B cell (primary cell): ENCODE results near the gene RAB15. TPM values are rescaled to one million over a fixed set of nuclear protein-coding genes. Genes with fewer than 3 reads are reported as not detected.

Experiments
- ATAC-seq: fragments of 200-7000 bp; cut with Tn5 transposase; one replicate; pipeline ENCODE4 v1.10.0; 2021; ENCODE audit warnings: low read depth, mild to moderate bottlenecking, moderate number of reproducible peaks, moderate library complexity
- CTCF ChIA-PET: fragments of 350-600 bp; sonication (Branson Sonifier 250); formaldehyde crosslinking; loops from one replicate; lab custom pipeline; 2021; ENCODE audit warnings: antibody characterized with exemption, inconsistent platforms; lab: Charles Lee
- POLR2A ChIA-PET: fragments of 350-600 bp; sonication (Branson Sonifier 250); formaldehyde crosslinking; loops from one replicate; lab custom pipeline; 2021; ENCODE audit warnings: antibody characterized with exemption; lab: Charles Lee
- DNase-seq: peaks from one replicate; pipeline ENCODE4 v3.0.0; 2013
- H2AFZ ChIP-seq: 2 replicates; pipeline ENCODE4 v1.6.1; 2012; ENCODE audit warnings: mild to moderate bottlenecking, low read depth, low read length; ENCODE audit not compliant: insufficient read depth, poor library complexity, severe bottlenecking
- H3K27ac ChIP-seq, 2 donors: 1 replicate in 1 of 2; 2 replicates in 1 of 2; pipeline ENCODE4 v1.5.1; 2012 to 2013; ENCODE audit warnings: low read length in 2 of 2, mild to moderate bottlenecking in 2 of 2, moderate library complexity in 1 of 2
- H3K27me3 ChIP-seq, 4 experiments: fragments of 200-600 bp in 1 of 4; sonication (generic) in 1 of 4; replicated peaks in 1 of 4; 1 replicate in 2 of 4; 2 replicates in 2 of 4; pipeline versions ENCODE4 v1.6.1 to v1.7.0; 2013 to 2016; ENCODE audit warnings: low read length in 3 of 4, mild to moderate bottlenecking in 2 of 4, mixed read lengths in 1 of 4, moderate library complexity in 1 of 4; ENCODE audit not compliant: insufficient read depth in 4 of 4, control insufficient read depth in 3 of 4; ENCODE audit errors: control extremely low read depth in 1 of 4
- H3K36me3 ChIP-seq, 2 experiments: replicated peaks in 1 of 2; 1 replicate in 1 of 2; 2 replicates in 1 of 2; pipeline versions ENCODE4 v1.6.1 to v1.7.1; 2013; ENCODE audit warnings: low read length in 1 of 2; ENCODE audit not compliant: insufficient read depth in 2 of 2, control insufficient read depth in 1 of 2; ENCODE audit errors: control extremely low read depth in 1 of 2, extremely low read depth in 1 of 2
- H3K4me1 ChIP-seq, 2 donors: fragments of 200-600 bp in 1 of 2; sonication (generic) in 1 of 2; 1 replicate in 1 of 2; 2 replicates in 1 of 2; pipeline versions ENCODE4 v1.5.1 to v1.6.1; 2013 to 2017; ENCODE audit warnings: low read length in 2 of 2; ENCODE audit not compliant: control insufficient read depth in 2 of 2, insufficient read depth in 2 of 2
- H3K4me2 ChIP-seq: replicated peaks from 2 replicates; pipeline ENCODE3; 2012; ENCODE audit warnings: mild to moderate bottlenecking, low read depth, low read length; ENCODE audit not compliant: poor library complexity, severe bottlenecking
- H3K4me3 ChIP-seq, 5 experiments: fragments of 200-600 bp in 1 of 5; sonication (generic) in 1 of 5; 1 replicate in 3 of 5; 2 replicates in 2 of 5; pipeline versions ENCODE4 v1.5.1 to v1.7.0; 2011 to 2016; ENCODE audit warnings: low read length in 4 of 5, mild to moderate bottlenecking in 4 of 5, low read depth in 2 of 5, control low read depth in 1 of 5, moderate library complexity in 1 of 5; ENCODE audit not compliant: insufficient read depth in 1 of 5; ENCODE audit errors: control extremely low read depth in 1 of 5, extremely low read depth in 1 of 5
- H3K79me2 ChIP-seq: fragments of 200-600 bp; sonication (generic); one replicate; pipeline ENCODE4 v1.6.0; 2016; ENCODE audit warnings: low read length; ENCODE audit not compliant: control insufficient read depth, insufficient read depth
- H3K9ac ChIP-seq: fragments of 200-600 bp; sonication (generic); 2 replicates; pipeline ENCODE4 v1.6.1; 2017; ENCODE audit warnings: mild to moderate bottlenecking, low read length, moderate library complexity
- H3K9me3 ChIP-seq, 3 donors: one replicate each; pipeline versions ENCODE4 v1.6.1 to v1.7.1; 2013; ENCODE audit warnings: low read length in 2 of 3; ENCODE audit not compliant: control insufficient read depth in 2 of 3, insufficient read depth in 1 of 3; ENCODE audit errors: control extremely low read depth in 1 of 3
- H4K20me1 ChIP-seq: 2 replicates; pipeline ENCODE4 v1.6.0; 2012; ENCODE audit warnings: mild to moderate bottlenecking, low read length; ENCODE audit not compliant: insufficient read depth, control insufficient read depth, poor library complexity, severe bottlenecking
- H3K27ac Mint-ChIP-seq: one replicate; pipeline ENCODE4 v1.8.0; 2021; ENCODE audit warnings: mixed read lengths
- H3K27me3 Mint-ChIP-seq: one replicate; pipeline ENCODE4 v1.8.0; 2021; ENCODE audit warnings: mixed read lengths
- H3K4me1 Mint-ChIP-seq: one replicate; pipeline ENCODE4 v1.8.0; 2021; ENCODE audit warnings: mixed read lengths
- H3K4me3 Mint-ChIP-seq: one replicate; pipeline ENCODE4 v1.8.0; 2021; ENCODE audit warnings: mixed read lengths
- H3K9me3 Mint-ChIP-seq: one replicate; pipeline ENCODE4 v1.8.0; 2022; ENCODE audit warnings: mixed read lengths; ENCODE audit not compliant: insufficient read depth
- EZH2 ChIP-seq: IDR thresholded peaks from 2 replicates; pipeline ENCODE4 v1.6.1; 2012; ENCODE audit warnings: borderline replicate concordance, low read depth, mild to moderate bottlenecking, moderate library complexity, low read length; ENCODE audit not compliant: insufficient read depth, poor library complexity, severe bottlenecking
- WGBS: methylation state at CpG from one replicate; pipeline ENCODE4 v1.1.5; 2013; ENCODE audit warnings: missing lambda C conversion rate; ENCODE audit not compliant: insufficient coverage; 5-methylcytosine and 5-hydroxymethylcytosine counted together
- intact Hi-C: fragments of 100-400 bp; cut with micrococcal nuclease; formaldehyde crosslinking; loops from one replicate; pipeline ENCODE4 v1.10.0; 2022
- polyA plus RNA-seq: library from polyadenylated mRNA; depleted of rRNA; stranded (reverse); fragments of >200 nt; gene quantifications from 2 replicates; pipeline ENCODE4 v1.2.3, GENCODE V29; 2012
- small RNA-seq: library from RNA; depleted of rRNA; stranded (forward); fragments of <200 nt; gene quantifications from one replicate; pipeline ENCODE3, GENCODE V24; 2012; ENCODE audit warnings: low replicate concordance, low read depth; ENCODE audit not compliant: insufficient read length
- total RNA-seq, 2 donors: library from RNA; stranded (reverse); fragments of 120-200 nt in 1 of 2; gene quantifications; 1 replicate in 1 of 2; 2 replicates in 1 of 2; pipeline versions ENCODE4 v1.2.3 to v1.2.4, GENCODE V29; 2013 to 2022
- TF ChIP-seq, protein P1 (sequence below): fragments of 200-600 bp; IDR thresholded peaks from one replicate; pipeline ENCODE4 v1.8.0; 2022; ENCODE audit warnings: antibody characterized with exemption, mild to moderate bottlenecking

The RAB15 gene
- total and polyA plus RNA-seq, 2 donors (not counting 1 experiment from before 2014, with no cell fraction given) = 0.17 to 0.19 TPM

- no peak overlapping the region for H3K4me3 Mint-ChIP-seq
- Histone ChIP-seq H3K4me1 (no peaks in the 10 kb centered on the region), H3K36me3 (no peaks in the 10 kb centered on the region), H3K9me3 (no peaks in the 10 kb centered on the region), H3K4me2 (no peak overlapping the region), H3K27ac (no peak overlapping the region), H4K20me1 (no peaks in the 10 kb centered on the region), H3K9ac (no peak overlapping the region), H3K4me3 (no peak overlapping the region), H3K79me2 (no peaks in the 10 kb centered on the region), H3K27me3 (peaks cover 0 to 9% (median 2%) of the 10 kb centered on the region in 4 experiments), H2AFZ (no peak overlapping the region)
- peaks cover 54% of the 10 kb centered on the region for H3K27me3 Mint-ChIP-seq
- WGBS = 0% methylated on average over 2 of the region's 6 CpGs
- no peak for TF ChIP-seq EZH2
- TF ChIP-seq, protein P1, sequence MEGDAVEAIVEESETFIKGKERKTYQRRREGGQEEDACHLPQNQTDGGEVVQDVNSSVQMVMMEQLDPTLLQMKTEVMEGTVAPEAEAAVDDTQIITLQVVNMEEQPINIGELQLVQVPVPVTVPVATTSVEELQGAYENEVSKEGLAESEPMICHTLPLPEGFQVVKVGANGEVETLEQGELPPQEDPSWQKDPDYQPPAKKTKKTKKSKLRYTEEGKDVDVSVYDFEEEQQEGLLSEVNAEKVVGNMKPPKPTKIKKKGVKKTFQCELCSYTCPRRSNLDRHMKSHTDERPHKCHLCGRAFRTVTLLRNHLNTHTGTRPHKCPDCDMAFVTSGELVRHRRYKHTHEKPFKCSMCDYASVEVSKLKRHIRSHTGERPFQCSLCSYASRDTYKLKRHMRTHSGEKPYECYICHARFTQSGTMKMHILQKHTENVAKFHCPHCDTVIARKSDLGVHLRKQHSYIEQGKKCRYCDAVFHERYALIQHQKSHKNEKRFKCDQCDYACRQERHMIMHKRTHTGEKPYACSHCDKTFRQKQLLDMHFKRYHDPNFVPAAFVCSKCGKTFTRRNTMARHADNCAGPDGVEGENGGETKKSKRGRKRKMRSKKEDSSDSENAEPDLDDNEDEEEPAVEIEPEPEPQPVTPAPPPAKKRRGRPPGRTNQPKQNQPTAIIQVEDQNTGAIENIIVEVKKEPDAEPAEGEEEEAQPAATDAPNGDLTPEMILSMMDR = no peak
- H3K4me1 Mint-ChIP-seq = no peaks in the 10 kb centered on the region
- DNase-seq (no peak), ATAC-seq (no peak)
- no peaks in the 10 kb centered on the region for H3K9me3 Mint-ChIP-seq
- intact Hi-C loops = no loop called here
- ChIA-PET POLR2A (interaction anchor here (0.8 kb wide), 1 partner anchor 9 kb away, joined by 3 read pairs; no protein-coding TSS in a partner anchor), CTCF (interaction anchor here (0.7 to 1.0 kb wide), 2 partner anchors 14 to 83 kb away, joined by 3 to 4 read pairs; no protein-coding TSS in a partner anchor)
- no peak overlapping the region for H3K27ac Mint-ChIP-seq
These were observed 66.1 kb downstream of the RAB15 start for GRCh38 chr14:64906022-64906421.

DNA sequence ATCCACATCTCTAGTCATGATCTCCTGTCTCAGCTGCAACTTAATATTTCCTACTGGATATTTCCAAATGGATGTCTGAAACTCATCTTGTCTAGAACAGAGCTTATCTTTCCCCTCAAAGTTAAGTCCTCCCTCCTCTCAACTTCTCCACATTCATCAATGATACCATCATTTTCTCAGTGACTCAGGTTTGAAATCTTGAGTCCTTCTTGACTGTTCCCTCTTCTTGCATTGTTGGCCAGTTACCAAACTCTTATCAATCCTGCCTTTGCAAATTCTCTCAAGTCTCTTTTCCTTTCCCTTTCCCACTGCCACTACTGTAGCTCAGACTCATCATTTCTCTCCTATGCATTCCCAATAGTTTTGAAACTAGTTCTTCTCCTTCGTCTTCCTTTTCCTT is 72.2 kb downstream of the RAB15 start:
- Mint-ChIP-seq H3K4me1 (no peaks in the 10 kb centered on the region), H3K4me3 (no peak overlapping the region), H3K27me3 (peaks cover 42% of the 10 kb centered on the region), H3K9me3 (no peaks in the 10 kb centered on the region), H3K27ac (no peak overlapping the region)
- Histone ChIP-seq H3K27me3 (no peaks in the 10 kb centered on the region), H3K4me3 (no peak overlapping the region), H4K20me1 (no peaks in the 10 kb centered on the region), H3K27ac (no peak overlapping the region), H3K79me2 (no peaks in the 10 kb centered on the region), H2AFZ (no peak overlapping the region), H3K36me3 (no peaks in the 10 kb centered on the region), H3K4me1 (no peaks in the 10 kb centered on the region), H3K9ac (no peak overlapping the region), H3K9me3 (no peaks in the 10 kb centered on the region), H3K4me2 (no peak overlapping the region)
- TF ChIP-seq, protein P1 = no peak
- no peak for TF ChIP-seq EZH2
- intact Hi-C loops = no loop called here
- ChIA-PET CTCF (interaction anchor here (0.6 to 4.0 kb wide), 5 partner anchors 9 to 87 kb away, joined by 3 to 30 read pairs (median 4); no protein-coding TSS in a partner anchor), POLR2A (no interaction called here)
- DNase-seq = no peak
- no peak for ATAC-seq
- WGBS = no CpG with 5 or more reads among the region's 1 CpG

Small RNA genes lying within 50 kb of the gene (small RNA-seq; reads per million reads assigned to genes)
- gene RPPH1-2P = not detected

Other genes with a start within 250 kb of the RAB15 start
- gene SPTB, start 92.4 kb downstream of the RAB15 start, total RNA-seq = 0.12 TPM in 2 replicates
- not detected in 2 replicates for gene SPTB, start 92.4 kb downstream of the RAB15 start, polyA plus RNA-seq
- 67.7 and 77.1 TPM in 2 replicates for gene CHURC1, start 57.9 kb downstream of the RAB15 start, total RNA-seq
- gene CHURC1, start 57.9 kb downstream of the RAB15 start, polyA plus RNA-seq = 29.7 and 34.5 TPM in 2 replicates
- gene GPX2, start 29.6 kb downstream of the RAB15 start, total RNA-seq = not detected in 2 replicates
- gene GPX2, start 29.6 kb downstream of the RAB15 start, polyA plus RNA-seq = not detected in 2 replicates
- gene FNTB, start 14.6 kb upstream of the RAB15 start, total RNA-seq = 7.7 and 10.2 TPM in 2 replicates
- gene FNTB, start 14.6 kb upstream of the RAB15 start, polyA plus RNA-seq = 4.5 and 6.6 TPM in 2 replicates
- 127 and 130 TPM in 2 replicates for gene MAX, start 130.2 kb upstream of the RAB15 start, total RNA-seq
- 98.6 and 130 TPM in 2 replicates for gene MAX, start 130.2 kb upstream of the RAB15 start, polyA plus RNA-seq